Colonic mucosa (tissue), 4 donors: ENCODE measurements around the gene SP3. TPM values are rescaled to one million over a fixed set of nuclear protein-coding genes. Genes with fewer than 3 reads are reported as not detected.

Experiments used
- DNase-seq: peaks from one replicate; pipeline ENCODE4 v3.0.0-alpha.2; 2020
- H3K27ac ChIP-seq: fragments of 200-600 bp; one replicate; pipeline ENCODE4 v1.8.0; 2021
- H3K27me3 ChIP-seq: fragments of 200-600 bp; one replicate; pipeline ENCODE4 v1.8.0; 2021
- H3K36me3 ChIP-seq: fragments of 200-600 bp; one replicate; pipeline ENCODE4 v1.8.0; 2021
- H3K4me1 ChIP-seq: fragments of 200-600 bp; one replicate; pipeline ENCODE4 v1.8.0; 2021; ENCODE audit warnings: mild to moderate bottlenecking
- H3K4me3 ChIP-seq: fragments of 200-600 bp; one replicate; pipeline ENCODE4 v1.8.0; 2021
- H3K9ac ChIP-seq, 2 donors: one replicate each; pipeline ENCODE4 v1.7.0; 2013; ENCODE audit warnings: control low read depth in 2 of 2, low read depth in 2 of 2, low read length in 2 of 2
- H3K9me3 ChIP-seq: fragments of 200-600 bp; one replicate; pipeline ENCODE4 v1.8.0; 2021
- intact Hi-C: fragments of 100-400 bp; cut with DNase I; formaldehyde crosslinking; loops from one replicate; pipeline ENCODE4 v1.14.1; 2022
- total RNA-seq, 2 donors: library from RNA; stranded (reverse); fragmentation: NEBNext Ultra II Directional in 1 of 2; extraction: Animal tissue kit (Norgen Biotek cat#: 25700) in 1 of 2; gene quantifications; one replicate each; pipeline ENCODE4 v1.2.1, GENCODE V29; 2021
- TF ChIP-seq, protein P1 (sequence below): fragments of 200-600 bp; IDR thresholded peaks from one replicate; pipeline ENCODE4 v1.8.0; 2022; ENCODE audit warnings: antibody characterized with exemption, mild to moderate bottlenecking
- donor health status: healthy.
- donor health status: DM: no; HTN: no; CAD: no.
- donor health status: DM: no; HTN: no; CAD: no.

SP3 gene
- total RNA-seq, 2 donors from 2014 or later: 77.0 to 99.0 TPM

GRCh38 chr2:173958198-173958846 is 6.9 kb downstream of the SP3 start:
- Histone ChIP-seq H3K9ac (no peak overlapping the region), H3K4me3 (no peak overlapping the region), H3K36me3 (peaks cover 9% of the 10 kb centered on the region), H3K9me3 (no peaks in the 10 kb centered on the region), H3K4me1 (peaks cover 4% of the 10 kb centered on the region), H3K27ac (peak overlapping the region; percentile 46), H3K27me3 (no peaks in the 10 kb centered on the region)
- intact Hi-C loops: no loop called here
- no peak for DNase-seq
- TF ChIP-seq, protein P1, sequence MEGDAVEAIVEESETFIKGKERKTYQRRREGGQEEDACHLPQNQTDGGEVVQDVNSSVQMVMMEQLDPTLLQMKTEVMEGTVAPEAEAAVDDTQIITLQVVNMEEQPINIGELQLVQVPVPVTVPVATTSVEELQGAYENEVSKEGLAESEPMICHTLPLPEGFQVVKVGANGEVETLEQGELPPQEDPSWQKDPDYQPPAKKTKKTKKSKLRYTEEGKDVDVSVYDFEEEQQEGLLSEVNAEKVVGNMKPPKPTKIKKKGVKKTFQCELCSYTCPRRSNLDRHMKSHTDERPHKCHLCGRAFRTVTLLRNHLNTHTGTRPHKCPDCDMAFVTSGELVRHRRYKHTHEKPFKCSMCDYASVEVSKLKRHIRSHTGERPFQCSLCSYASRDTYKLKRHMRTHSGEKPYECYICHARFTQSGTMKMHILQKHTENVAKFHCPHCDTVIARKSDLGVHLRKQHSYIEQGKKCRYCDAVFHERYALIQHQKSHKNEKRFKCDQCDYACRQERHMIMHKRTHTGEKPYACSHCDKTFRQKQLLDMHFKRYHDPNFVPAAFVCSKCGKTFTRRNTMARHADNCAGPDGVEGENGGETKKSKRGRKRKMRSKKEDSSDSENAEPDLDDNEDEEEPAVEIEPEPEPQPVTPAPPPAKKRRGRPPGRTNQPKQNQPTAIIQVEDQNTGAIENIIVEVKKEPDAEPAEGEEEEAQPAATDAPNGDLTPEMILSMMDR: no peak

GRCh38 chr2:173957517-173957916 is 7.7 kb downstream of the SP3 start:
- TF ChIP-seq, protein P1: no peak
- no peak for DNase-seq
- intact Hi-C loops: no loop called here
- Histone ChIP-seq H3K27me3 (no peaks in the 10 kb centered on the region), H3K27ac (peak overlapping the region; percentile 46), H3K36me3 (peaks cover 9% of the 10 kb centered on the region), H3K4me3 (no peak overlapping the region), H3K9ac (no peak overlapping the region), H3K4me1 (peaks cover 4% of the 10 kb centered on the region), H3K9me3 (no peaks in the 10 kb centered on the region)

- no peak overlapping the region for H3K4me3 ChIP-seq
- H3K27me3 ChIP-seq: no peaks in the 10 kb centered on the region
- peak overlapping the region; percentile 46 for H3K27ac ChIP-seq
- intact Hi-C loops: no loop called here
- DNase-seq: no peak
- peaks cover 9% of the 10 kb centered on the region for H3K36me3 ChIP-seq
- no peak overlapping the region for H3K9ac ChIP-seq
- TF ChIP-seq, protein P1: no peak
- H3K4me1 ChIP-seq: peaks cover 4% of the 10 kb centered on the region
- no peaks in the 10 kb centered on the region for H3K9me3 ChIP-seq
These were observed 8.7 kb downstream of the SP3 start for GRCh38 chr2:173956454-173956853.

DNA sequence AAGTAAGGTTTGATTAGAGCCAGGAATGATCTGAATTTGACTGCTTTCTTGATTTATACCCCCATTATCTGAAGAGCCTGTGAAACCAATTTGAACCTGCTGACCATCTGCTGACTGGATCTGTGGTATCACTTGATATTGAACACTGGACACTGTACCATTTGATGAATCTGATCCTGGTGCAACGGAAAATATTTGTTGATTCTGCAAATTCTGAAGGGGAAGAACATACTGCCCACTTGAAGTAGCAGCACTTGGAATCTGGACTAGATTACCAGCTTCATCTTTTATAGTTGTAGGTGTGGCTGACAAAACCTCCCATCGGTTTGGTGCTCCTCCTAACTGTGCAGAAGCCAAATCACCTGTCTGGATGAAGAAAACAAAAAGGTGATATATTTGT is 9.3 kb downstream of the SP3 start:
- no peak overlapping the region for H3K4me3 ChIP-seq
- TF ChIP-seq, protein P1: no peak
- no peak for DNase-seq
- H3K9me3 ChIP-seq: no peaks in the 10 kb centered on the region
- intact Hi-C loops: no loop called here
- H3K9ac ChIP-seq: no peak overlapping the region
- no peaks in the 10 kb centered on the region for H3K27me3 ChIP-seq
- H3K4me1 ChIP-seq: peaks cover 4% of the 10 kb centered on the region
- H3K36me3 ChIP-seq: peaks cover 9% of the 10 kb centered on the region
- no peak overlapping the region for H3K27ac ChIP-seq

DNA sequence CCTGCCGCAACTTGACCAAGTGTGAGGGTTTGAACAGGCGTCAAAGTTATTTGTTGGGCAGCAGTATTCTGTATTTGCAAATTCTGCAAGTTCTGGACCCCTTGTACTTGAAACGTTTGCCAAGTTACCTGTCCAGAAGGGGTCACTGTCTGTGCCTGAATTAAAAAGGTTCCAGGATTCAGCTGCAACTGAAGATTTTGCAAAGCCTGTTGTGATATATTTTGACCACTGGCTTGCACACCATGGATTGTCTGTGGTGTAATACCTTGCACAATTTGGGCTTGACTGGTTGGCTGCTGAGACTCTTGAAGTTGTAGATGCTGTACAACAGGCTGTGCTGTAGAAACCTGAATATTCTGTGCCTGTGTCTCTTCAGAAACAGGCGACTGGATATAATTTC is 10.2 kb downstream of the SP3 start:
- intact Hi-C loops: no loop called here
- Histone ChIP-seq H3K4me3 (no peak overlapping the region), H3K27ac (no peak overlapping the region), H3K9me3 (no peaks in the 10 kb centered on the region), H3K36me3 (peaks cover 9% of the 10 kb centered on the region), H3K27me3 (no peaks in the 10 kb centered on the region), H3K4me1 (peaks cover 4% of the 10 kb centered on the region), H3K9ac (no peak overlapping the region)
- TF ChIP-seq, protein P1: no peak
- DNase-seq: no peak
